GM12892 (cell line): ENCODE measurements around the gene GIPC2.
"Not testable (repeated sequence)": the region's sequence is repeated elsewhere in the genome, so short reads cannot be mapped to it uniquely, and the experiment has no call there.

Source experiments
- DNase-seq: peaks from one replicate; pipeline ENCODE4 v3.0.0; 2011; ENCODE audit not compliant: insufficient read length
- FAIRE-seq: peaks from 2 replicates; lab custom pipeline; 2011; peaks lifted over from hg19 to GRCh38; lab: Jason Lieb, UNC
- POLR2A ChIP-seq: IDR thresholded peaks from 2 replicates; pipeline ENCODE4 v1.6.1; 2011; ENCODE audit warnings: low read depth, low read length, control low read depth
- POLR2AphosphoS5 ChIP-seq: IDR thresholded peaks from 2 replicates; pipeline ENCODE4 v1.6.1; 2011; ENCODE audit warnings: low read depth, low read length, control low read depth
- TAF1 ChIP-seq: IDR thresholded peaks from 2 replicates; pipeline ENCODE4 v1.6.1; 2011; ENCODE audit warnings: low read depth, mild to moderate bottlenecking, control low read depth, low read length, borderline replicate concordance

The GIPC2 gene

GRCh38 chr1:78009836-78010235, 35.9 kb upstream of the GIPC2 start:
- DNase-seq, result no peak
- TF ChIP-seq TAF1, result no peak
- TF ChIP-seq POLR2AphosphoS5, result no peak
- TF ChIP-seq POLR2A, result no peak
- FAIRE-seq, result no peak

GRCh38 chr1:78011050-78011449, 34.7 kb upstream of the GIPC2 start:
- no peak for FAIRE-seq
- DNase-seq, result no peak
- TF ChIP-seq TAF1, result no peak
- TF ChIP-seq POLR2A, result no peak

- FAIRE-seq (no peak), DNase-seq (no peak)
- TF ChIP-seq POLR2A (no peak), TAF1 (no peak), POLR2AphosphoS5 (no peak)
These were observed 30.6 kb upstream of the GIPC2 start for GRCh38 chr1:78015148-78015547.

GRCh38 chr1:78019024-78019423, 26.7 kb upstream of the GIPC2 start:
- DNase-seq (no peak), FAIRE-seq (no peak)
- TF ChIP-seq TAF1 (no peak), POLR2AphosphoS5 (no peak), POLR2A (no peak)

GRCh38 chr1:78021134-78021533, 24.6 kb upstream of the GIPC2 start:
- not testable (repeated sequence) for DNase-seq, FAIRE-seq

GRCh38 chr1:78029793-78030192, 16.0 kb upstream of the GIPC2 start:
- no peak for DNase-seq
- TF ChIP-seq POLR2A (no peak), POLR2AphosphoS5 (no peak), TAF1 (no peak)
- no peak for FAIRE-seq

GRCh38 chr1:78032996-78033796, 12.6 kb upstream of the GIPC2 start:
- DNase-seq (no peak), FAIRE-seq (no peak)
- TF ChIP-seq POLR2A, result no peak
- TF ChIP-seq POLR2AphosphoS5, result no peak

- FAIRE-seq, result peak; percentile 21
- DNase-seq, result no peak
- TF ChIP-seq POLR2A (no peak), TAF1 (no peak), POLR2AphosphoS5 (no peak)
These were observed 12.0 kb upstream of the GIPC2 start for GRCh38 chr1:78033797-78034172.

- DNase-seq (no peak), FAIRE-seq (no peak)
- no peak for TF ChIP-seq POLR2A
- no peak for TF ChIP-seq TAF1
- no peak for TF ChIP-seq POLR2AphosphoS5
These were observed 10.6 kb upstream of the GIPC2 start for GRCh38 chr1:78035121-78035520.

- FAIRE-seq, result no peak
- TF ChIP-seq TAF1, result no peak
- no peak for TF ChIP-seq POLR2A
- TF ChIP-seq POLR2AphosphoS5, result no peak
- no peak for DNase-seq
These were observed 9.3 kb upstream of the GIPC2 start for GRCh38 chr1:78036450-78036849.

GRCh38 chr1:78038071-78038470, 7.7 kb upstream of the GIPC2 start:
- TF ChIP-seq TAF1, result no peak
- no peak for TF ChIP-seq POLR2A
- TF ChIP-seq POLR2AphosphoS5, result no peak
- DNase-seq, result no peak
- no peak for FAIRE-seq

GRCh38 chr1:78038491-78038939, 7.3 kb upstream of the GIPC2 start:
- TF ChIP-seq TAF1, result no peak
- TF ChIP-seq POLR2AphosphoS5, result no peak
- no peak for TF ChIP-seq POLR2A
- DNase-seq, result no peak
- FAIRE-seq, result no peak

- DNase-seq (no peak), FAIRE-seq (no peak)
- TF ChIP-seq TAF1 (no peak), POLR2A (no peak), POLR2AphosphoS5 (no peak)
These were observed 5.2 kb upstream of the GIPC2 start for GRCh38 chr1:78040484-78041089.
